GM12878 (cell line): ENCODE data around the gene GASK1B. TPM values are rescaled to one million over a fixed set of nuclear protein-coding genes. Genes with fewer than 3 reads are reported as not detected.

Experiments
- ATAC-seq: fragments of 200-7000 bp; cut with Tn5 transposase; 3 replicates; pipeline ENCODE4 v1.9.1; 2020; ENCODE audit warnings: mild to moderate bottlenecking, moderate library complexity
- BruUV-seq: library from RNA; stranded (reverse); fragments of 400-500 nt; replicated peaks from 2 replicates; lab custom pipeline; 2021; lab: Mats Ljungman, UMichigan
- CTCF ChIA-PET: fragments of 300-600 bp; sonication (Branson Sonifier 250); formaldehyde crosslinking; extraction: SDS; loops from one replicate; lab custom pipeline; 2021; ENCODE audit warnings: inconsistent platforms; lab: Yijun Ruan, JAX
- POLR2A ChIA-PET: fragments of 350-600 bp; formaldehyde crosslinking; extraction: SDS; loops from one replicate; lab custom pipeline; 2021; ENCODE audit warnings: inconsistent platforms; lab: Charles Lee
- RAD21 ChIA-PET: fragments of 300-600 bp; sonication (Branson Sonifier 250); formaldehyde crosslinking; loops from one replicate; lab custom pipeline; 2023; ENCODE audit warnings: antibody characterized with exemption; ENCODE audit not compliant: unreplicated experiment; lab: Charles Lee
- SMC1A ChIA-PET: fragments of 300-600 bp; sonication (Branson Sonifier 250); formaldehyde crosslinking; loops from one replicate; lab custom pipeline; 2023; ENCODE audit not compliant: unreplicated experiment, uncharacterized antibody; lab: Charles Lee
- DNase-seq: peaks from one replicate; pipeline ENCODE4 v3.0.0-alpha.2; 2011; ENCODE audit warnings: low read depth, low spot score
- FAIRE-seq: peaks from 3 replicates; lab custom pipeline; 2011; peaks lifted over from hg19 to GRCh38; lab: Jason Lieb, UNC
- H2AFZ ChIP-seq: 2 replicates; pipeline ENCODE4 v1.6.0; 2011; ENCODE audit warnings: low read depth, low read length, control low read depth; ENCODE audit not compliant: control insufficient read depth
- H3K27ac ChIP-seq: 2 replicates; pipeline ENCODE4 v1.5.1; 2011; ENCODE audit warnings: control low read depth; ENCODE audit not compliant: control insufficient read depth, insufficient read depth
- H3K27me3 ChIP-seq, 2 experiments: replicated peaks in 1 of 2; 2 replicates each; pipeline versions ENCODE4 v1.6.0 to v1.6.1; 2011; ENCODE audit warnings: low read length in 1 of 2; ENCODE audit not compliant: control insufficient read depth in 2 of 2, insufficient read depth in 2 of 2
- H3K36me3 ChIP-seq, 2 experiments: 2 replicates each; pipeline ENCODE4 v1.5.1; 2011; ENCODE audit warnings: low read length in 1 of 2; ENCODE audit not compliant: control insufficient read depth in 2 of 2, insufficient read depth in 2 of 2
- H3K4me1 ChIP-seq: 2 replicates; pipeline ENCODE4 v1.6.1; 2011; ENCODE audit warnings: mild to moderate bottlenecking, low read length, moderate library complexity, mixed read lengths; ENCODE audit not compliant: control insufficient read depth, insufficient read depth
- H3K4me2 ChIP-seq: 2 replicates; pipeline ENCODE4 v1.6.0; 2011; ENCODE audit warnings: control low read depth; ENCODE audit not compliant: control insufficient read depth, insufficient read depth
- H3K4me3 ChIP-seq: fragments of 200-600 bp; sonication (generic); 2 replicates; pipeline ENCODE4 v1.5.1; 2016
- H3K79me2 ChIP-seq: 2 replicates; pipeline ENCODE4 v1.6.0; 2011; ENCODE audit warnings: low read length; ENCODE audit not compliant: control insufficient read depth, insufficient read depth
- H3K9ac ChIP-seq: 2 replicates; pipeline ENCODE4 v1.8.0; 2011; ENCODE audit warnings: low read length, control low read depth, mixed read lengths; ENCODE audit not compliant: control insufficient read depth, insufficient read depth
- H3K9me3 ChIP-seq: replicated peaks from 3 replicates; pipeline ENCODE4 v1.5.1; 2011; ENCODE audit warnings: mild to moderate bottlenecking, low read length; ENCODE audit not compliant: control insufficient read depth, insufficient read depth
- H4K20me1 ChIP-seq: 2 replicates; pipeline ENCODE4 v1.6.0; 2011; ENCODE audit not compliant: control insufficient read depth, insufficient read depth
- CHD2 ChIP-seq: IDR thresholded peaks from 2 replicates; pipeline ENCODE4 v1.6.1; 2011; ENCODE audit warnings: low read depth, low read length, improper control_type of control experiment, borderline replicate concordance
- DPF2 ChIP-seq: fragments of 450-650 bp; IDR thresholded peaks from 2 replicates; pipeline ENCODE4 v1.6.1; 2017; ENCODE audit warnings: mild to moderate bottlenecking
- FOS ChIP-seq: IDR thresholded peaks from 3 replicates; pipeline ENCODE4 v1.6.1; 2011; ENCODE audit warnings: borderline replicate concordance; ENCODE audit not compliant: insufficient read length; ENCODE audit errors: extremely low read depth
- IRF3 ChIP-seq: fragments of 450-650 bp; IDR thresholded peaks from 2 replicates; pipeline ENCODE4 v1.6.1; 2014; ENCODE audit warnings: mild to moderate bottlenecking
- NR2F1 ChIP-seq: fragments of 450-650 bp; conservative IDR thresholded peaks from 2 replicates; pipeline ENCODE4 v1.6.1; 2017; ENCODE audit warnings: mild to moderate bottlenecking
- POLR2AphosphoS5 ChIP-seq: IDR thresholded peaks from 2 replicates; pipeline ENCODE4 v1.6.1; 2011; ENCODE audit warnings: mild to moderate bottlenecking, low read length, inconsistent platforms
- RAD51 ChIP-seq: fragments of 450-650 bp; IDR thresholded peaks from 2 replicates; pipeline ENCODE4 v1.6.1; 2016; ENCODE audit warnings: moderate library complexity, mild to moderate bottlenecking, inconsistent platforms
- RELA ChIP-seq: fragments of 450-650 bp; IDR thresholded peaks from 2 replicates; pipeline ENCODE4 v1.8.0; 2014; ENCODE audit warnings: borderline replicate concordance; ENCODE audit not compliant: partially characterized antibody
- SMAD1 ChIP-seq: fragments of 450-650 bp; IDR thresholded peaks from 2 replicates; pipeline ENCODE4 v1.6.1; 2018; ENCODE audit warnings: mild to moderate bottlenecking, low read depth; ENCODE audit not compliant: partially characterized antibody
- SP1 ChIP-seq: IDR thresholded peaks from one replicate; pipeline ENCODE4 v1.6.1; 2011; ENCODE audit warnings: low read depth, low read length
- SREBF2 ChIP-seq: IDR thresholded peaks from 2 replicates; pipeline ENCODE4 v1.6.1; 2012; ENCODE audit warnings: mild to moderate bottlenecking, low read length
- SUPT20H ChIP-seq: IDR thresholded peaks from 2 replicates; pipeline ENCODE4 v1.6.1; 2011; ENCODE audit warnings: low read depth, mild to moderate bottlenecking, low read length, moderate library complexity, borderline replicate concordance; ENCODE audit not compliant: control insufficient read depth
- TARDBP ChIP-seq: IDR thresholded peaks from 2 replicates; pipeline ENCODE4 v1.6.1; 2016; ENCODE audit warnings: borderline replicate concordance
- YBX1 ChIP-seq: fragments of 450-650 bp; IDR thresholded peaks from 2 replicates; pipeline ENCODE4 v1.6.1; 2016; ENCODE audit warnings: antibody characterized with exemption
- ZNF687 ChIP-seq: fragments of 450-650 bp; IDR thresholded peaks from 2 replicates; pipeline ENCODE4 v1.6.1; 2017; ENCODE audit warnings: mild to moderate bottlenecking, moderate library complexity
- WGBS: methylation state at CpG from one replicate; pipeline ENCODE4 v1.1.6; 2016; ENCODE audit warnings: low lambda C conversion rate; ENCODE audit not compliant: insufficient replicate concordance, insufficient coverage; ENCODE audit errors: missing lambda C conversion rate; 5-methylcytosine and 5-hydroxymethylcytosine counted together
- in situ Hi-C: fragments of 300-500 bp; cut with MboI; formaldehyde crosslinking; loops from 9 replicates; pipeline ENCODE4 v1.14.3; 2018; ENCODE audit warnings: mixed read lengths
- intact Hi-C: fragments of 100-400 bp; cut with micrococcal nuclease; formaldehyde crosslinking; loops from one replicate; pipeline ENCODE4 v1.14.2; 2022; ENCODE audit not compliant: unreplicated experiment
- polyA plus RNA-seq, 11 experiments: library from polyadenylated mRNA; depleted of rRNA in 4 of 11; unstranded in 6 of 11; stranded (reverse) in 5 of 11; fragments of >200 nt; fragmentation: Nextera tagmentation in 4 of 11; fragmentation: Illumina TruSeq in 1 of 11; extraction: Ambion mirVana in 4 of 11; extraction: Trizol in 1 of 11; gene quantifications; 1 replicate in 1 of 11; 2 replicates in 10 of 11; pipeline versions ENCODE4 v1.2.1 to v1.2.3, GENCODE V29; 2011 to 2016; ENCODE audit warnings: inconsistent platforms in 2 of 11, missing spikeins in 2 of 11, low read depth in 1 of 11
- total RNA-seq, 4 experiments: library from RNA; depleted of rRNA in 3 of 4; stranded (reverse); fragments of >200 nt in 3 of 4; fragmentation: Illumina TruSeq in 1 of 4; extraction: Trizol in 1 of 4; gene quantifications; 2 replicates each; pipeline versions ENCODE4 v1.2.1 to v1.2.3, GENCODE V29; 2013 to 2021

Gene GASK1B
- total and polyA plus RNA-seq, 10 of the 15 experiments (the other 5 are each of a cell fraction or from before 2014, with no cell fraction given), result under 0.01 to 0.21 (median 0.07) TPM; not detected in 1

- no peaks in the 10 kb centered on the region for H3K9me3 ChIP-seq
- H2AFZ ChIP-seq, result no peak overlapping the region
- RAD21 ChIA-PET, result no interaction called here
- BruUV-seq, result no TSS peak
- no peak for ATAC-seq
- no peak overlapping the region for H3K9ac ChIP-seq
- CTCF ChIA-PET, result no interaction called here
- intact Hi-C loops, result no loop called here
- no peaks in the 10 kb centered on the region for H3K36me3 ChIP-seq
- in situ Hi-C loops, result no loop called here
- no peak for DNase-seq
- no peak for TF ChIP-seq DPF2
- TF ChIP-seq IRF3, result no peak
- TF ChIP-seq RELA, result no peak
- TF ChIP-seq SMAD1, result no peak
- no peak for TF ChIP-seq ZNF687
- no peak for TF ChIP-seq RAD51
- no peak for TF ChIP-seq SUPT20H
- no peak for TF ChIP-seq NR2F1
- no peak for TF ChIP-seq YBX1
- no peak for TF ChIP-seq FOS
- no peak for TF ChIP-seq TARDBP
- TF ChIP-seq POLR2AphosphoS5, result no peak
- TF ChIP-seq SP1, result no peak
- no peak for TF ChIP-seq SREBF2
- TF ChIP-seq CHD2, result no peak
- H3K4me2 ChIP-seq, result no peak overlapping the region
- no peak overlapping the region for H3K4me3 ChIP-seq
- no peak overlapping the region for H3K27ac ChIP-seq
- FAIRE-seq, result no peak
- SMC1A ChIA-PET, result no interaction called here
- H4K20me1 ChIP-seq, result no peaks in the 10 kb centered on the region
- H3K27me3 ChIP-seq, result no peaks in the 10 kb centered on the region
- H3K79me2 ChIP-seq, result no peaks in the 10 kb centered on the region
- POLR2A ChIA-PET, result no interaction called here
- 23% methylated on average over 2 of the region's 2 CpGs for WGBS
- no peaks in the 10 kb centered on the region for H3K4me1 ChIP-seq
These were observed 38.6 kb downstream of the GASK1B start for GRCh38 chr4:158134222-158134621.
